Epithelial cell of esophagus (primary cell): ENCODE data around the gene TSHZ2.

ENCODE experiments used
- DNase-seq: peaks from one replicate; pipeline ENCODE4 v3.0.0; 2010; ENCODE audit warnings: low read depth
- H3K4me3 ChIP-seq: 2 replicates; pipeline ENCODE4 v1.5.1; 2011; ENCODE audit warnings: mild to moderate bottlenecking, low read length, control low read depth
- CTCF ChIP-seq: IDR thresholded peaks from 2 replicates; pipeline ENCODE4 v1.5.1; 2011; ENCODE audit warnings: low read depth, mild to moderate bottlenecking, low read length, control low read depth, inconsistent platforms; ENCODE audit not compliant: insufficient read depth; ENCODE audit errors: missing control alignments

Gene TSHZ2

DNA sequence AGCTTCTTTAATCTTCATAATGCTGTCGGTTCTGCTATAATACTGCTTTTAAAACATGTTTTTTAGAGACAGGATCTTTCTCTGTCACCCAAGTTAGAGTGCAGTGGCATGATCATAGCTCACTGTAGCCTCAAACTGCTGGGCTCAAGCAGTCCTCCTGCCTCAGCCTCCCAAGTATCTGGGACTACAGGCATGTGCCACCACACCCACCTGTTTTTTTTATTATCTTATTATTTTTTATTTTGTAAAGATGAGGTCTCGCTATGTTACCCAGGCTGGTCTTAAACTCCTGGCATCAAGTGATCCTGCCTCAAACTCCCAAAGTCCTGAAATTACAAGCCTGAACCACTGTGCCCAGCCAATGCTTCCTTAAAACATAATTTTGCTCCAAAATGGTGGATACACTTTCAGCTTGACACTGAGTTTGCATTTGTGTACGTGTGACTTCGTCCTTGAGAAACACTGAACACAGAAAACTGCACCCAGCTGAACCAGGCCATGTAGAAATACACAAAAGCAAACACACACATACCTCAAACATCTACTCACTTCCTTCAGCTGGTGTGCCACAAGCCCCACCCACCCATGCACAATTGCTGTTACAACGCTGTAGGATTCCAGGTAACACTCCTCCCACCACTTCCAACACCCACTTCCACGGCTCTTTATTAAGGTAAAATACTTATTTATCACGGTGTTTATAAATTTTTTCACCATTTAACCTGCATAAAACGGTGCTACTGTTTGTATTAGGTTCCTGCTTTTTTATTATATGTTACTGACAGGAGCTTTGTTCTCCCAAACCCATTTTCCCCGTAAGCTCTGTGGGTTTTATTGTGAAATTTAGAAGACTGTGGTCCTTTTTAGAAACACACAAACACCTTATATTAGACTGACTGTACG is 109.1 kb downstream of the TSHZ2 start:
- no peak for TF ChIP-seq CTCF
- peak; percentile 93 for DNase-seq
- no peak overlapping the region for H3K4me3 ChIP-seq

- peak; percentile 62 for DNase-seq
- no peak overlapping the region for H3K4me3 ChIP-seq
- no peak for TF ChIP-seq CTCF
Measured at GRCh38 chr20:53081916-53082863, 110.0 kb downstream of the TSHZ2 start.

GRCh38 chr20:53083411-53083810 is 111.3 kb downstream of the TSHZ2 start:
- H3K4me3 ChIP-seq, result no peak overlapping the region
- DNase-seq, result no peak
- TF ChIP-seq CTCF, result no peak

GRCh38 chr20:53084408-53084997 is 112.3 kb downstream of the TSHZ2 start:
- no peak for TF ChIP-seq CTCF
- no peak for DNase-seq
- no peak overlapping the region for H3K4me3 ChIP-seq

- no peak overlapping the region for H3K4me3 ChIP-seq
- no peak for TF ChIP-seq CTCF
- no peak for DNase-seq
Measured at GRCh38 chr20:53085720-53086119, 113.6 kb downstream of the TSHZ2 start.

- H3K4me3 ChIP-seq, result no peak overlapping the region
- no peak for TF ChIP-seq CTCF
- DNase-seq, result no peak
Measured at GRCh38 chr20:53087037-53087777, 115.0 kb downstream of the TSHZ2 start.
